Neural cell (in vitro differentiated cells): ENCODE measurements around the gene DESI2.

Source experiments
- CTCF ChIP-seq: fragments of 450-650 bp; IDR thresholded peaks from 2 replicates; pipeline ENCODE4 v1.5.1; 2014; ENCODE audit warnings: antibody characterized with exemption, mild to moderate bottlenecking, moderate library complexity; ENCODE audit not compliant: poor library complexity, severe bottlenecking
- EZH2 ChIP-seq: fragments of 200-600, 300-800 bp; shearing (Covaris generic), sonication (generic); IDR thresholded peaks from 2 replicates; pipeline ENCODE4 v1.6.1; 2014; ENCODE audit warnings: antibody characterized with exemption, low read length, borderline replicate concordance, mild to moderate bottlenecking; ENCODE audit not compliant: insufficient read depth, poor library complexity, severe bottlenecking
- POLR2AphosphoS5 ChIP-seq: IDR thresholded peaks from 2 replicates; pipeline ENCODE4 v1.6.1; 2012

- TF ChIP-seq POLR2AphosphoS5 (no peak), EZH2 (no peak), CTCF (no peak)
These were observed 14.9 kb downstream of the DESI2 start for GRCh38 chr1:244667797-244668196.
